COLO668 (cell line): ENCODE measurements around the gene PSG6.
"Not testable (repeated sequence)": the region's sequence is repeated elsewhere in the genome, so short reads cannot be mapped to it uniquely, and the experiment has no call there.

Experiments
- DNase-seq: peaks from one replicate; lab custom pipeline; 2025; ENCODE audit not compliant: unreplicated experiment; lab: John Stamatoyannopoulos, UW

The PSG6 gene

GRCh38 chr19:42917634-42918033 is at the start of gene PSG6:
TSS of gene PSG6 (minus strand) at chr19:42917894. CDS start at chr19:42917792, 102 bp downstream.
- not testable (repeated sequence) for DNase-seq

- DNase-seq = no peak
Observed at GRCh38 chr19:42965176-42965575, 47.5 kb upstream of the PSG6 start.

DNA sequence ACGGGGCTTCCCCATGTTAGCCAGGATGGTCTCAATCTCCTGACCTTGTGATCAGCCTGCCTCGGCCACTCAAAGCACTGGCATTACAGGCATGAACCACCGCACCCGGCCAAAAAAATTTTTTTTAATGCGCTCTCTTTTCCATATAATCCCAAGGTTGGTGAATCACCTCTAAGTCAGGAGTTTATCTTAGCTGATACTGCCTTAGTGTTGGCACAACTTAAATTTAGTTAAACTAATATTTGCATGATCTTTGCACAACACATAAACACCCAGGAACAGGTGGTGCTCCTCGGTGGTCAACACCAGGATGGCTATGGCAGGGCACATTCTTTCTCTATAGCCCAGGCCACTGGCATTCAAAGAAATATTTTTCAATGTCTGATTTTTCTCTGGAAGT is 43.4 kb upstream of the PSG6 start:
- DNase-seq = no peak

DNA sequence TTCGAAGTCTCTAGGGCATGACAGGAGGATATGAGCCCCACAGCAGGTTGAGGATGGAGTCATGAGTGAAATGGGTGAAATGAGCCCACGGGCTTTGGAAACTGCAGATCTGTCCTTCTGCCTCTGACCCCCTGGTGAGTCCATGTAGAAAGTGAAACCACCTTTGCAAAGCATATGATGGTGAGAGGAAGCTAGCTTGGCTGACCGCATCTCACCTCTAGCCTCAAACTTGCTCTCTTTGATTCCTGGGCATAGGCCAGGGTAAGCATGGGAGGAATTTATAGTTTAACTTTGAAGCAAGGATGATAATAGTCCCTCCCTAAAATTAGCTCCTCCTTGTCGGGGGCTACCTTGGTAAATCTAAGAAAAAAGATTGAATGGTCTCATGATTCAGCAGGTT is 34.4 kb upstream of the PSG6 start:
- not testable (repeated sequence) for DNase-seq

DNA sequence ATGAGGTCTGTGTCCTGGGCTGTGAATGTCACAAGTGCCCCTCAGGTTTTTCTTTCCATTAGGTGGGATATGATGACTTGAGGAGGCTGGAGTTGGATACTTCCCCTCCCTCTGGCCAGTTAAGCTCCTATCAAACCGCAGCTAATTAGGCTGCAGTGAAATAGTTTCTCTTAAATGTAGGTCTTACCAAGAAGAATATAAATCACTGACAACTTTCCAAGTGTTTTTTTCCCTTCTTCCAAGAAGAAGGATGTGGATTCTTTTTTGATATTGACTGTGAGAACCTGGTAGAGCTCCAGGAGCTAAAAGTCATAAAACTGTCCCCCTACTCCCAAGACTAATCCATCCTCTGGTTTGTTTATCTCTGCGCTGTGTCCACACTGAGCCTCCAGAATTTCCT is 33.8 kb upstream of the PSG6 start:
- not testable (repeated sequence) for DNase-seq

GRCh38 chr19:42942187-42942789 is 24.6 kb upstream of the PSG6 start:
- peak; percentile 6 for DNase-seq

DNA sequence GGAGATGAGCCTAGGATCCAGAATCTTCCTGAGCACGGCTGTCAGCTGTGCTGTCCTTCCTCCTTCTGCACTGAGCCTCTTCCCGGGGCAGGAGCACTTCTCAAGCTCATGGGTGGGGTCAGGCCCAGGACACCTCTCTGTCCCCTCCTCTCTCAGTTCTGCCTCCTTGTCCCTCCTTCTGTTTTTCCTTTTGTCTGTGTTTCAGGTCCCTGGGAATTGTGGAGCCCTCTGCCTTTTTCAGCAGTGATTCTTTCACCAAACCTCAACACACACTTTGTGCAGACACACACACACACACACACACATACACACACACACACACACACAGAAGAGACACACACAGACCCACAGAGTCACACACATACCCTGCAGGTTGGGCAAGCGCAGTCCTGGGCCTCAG is 19.4 kb upstream of the PSG6 start, which contains the start of gene PSG7:
Gene PSG7, minus strand, starts transcription at position 101 of the 400 bp plus-strand sequence. CDS start 131 bp downstream, outside the sequence.
- not testable (repeated sequence) for DNase-seq

DNA sequence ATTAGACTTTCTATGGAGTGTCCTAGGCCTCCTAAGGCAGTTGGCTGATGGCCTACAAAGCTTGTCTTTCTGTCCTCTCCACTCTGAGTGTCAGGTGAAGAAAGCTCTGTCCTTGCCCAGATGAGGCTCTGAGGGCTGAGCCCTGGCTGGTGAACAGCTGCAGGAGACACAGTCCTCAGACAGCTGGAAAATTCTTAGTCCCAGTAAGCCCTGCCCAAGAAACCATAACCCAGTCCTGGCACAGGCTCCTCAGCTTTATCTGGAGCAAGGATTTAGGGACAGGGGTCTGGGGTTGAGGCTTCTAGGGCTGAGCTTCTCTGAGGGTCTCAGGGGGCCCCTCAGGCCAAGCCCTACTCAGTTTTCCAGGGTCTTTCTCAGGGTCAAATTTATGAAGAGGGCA is 17.0 kb upstream of the PSG6 start:
- not testable (repeated sequence) for DNase-seq

DNA sequence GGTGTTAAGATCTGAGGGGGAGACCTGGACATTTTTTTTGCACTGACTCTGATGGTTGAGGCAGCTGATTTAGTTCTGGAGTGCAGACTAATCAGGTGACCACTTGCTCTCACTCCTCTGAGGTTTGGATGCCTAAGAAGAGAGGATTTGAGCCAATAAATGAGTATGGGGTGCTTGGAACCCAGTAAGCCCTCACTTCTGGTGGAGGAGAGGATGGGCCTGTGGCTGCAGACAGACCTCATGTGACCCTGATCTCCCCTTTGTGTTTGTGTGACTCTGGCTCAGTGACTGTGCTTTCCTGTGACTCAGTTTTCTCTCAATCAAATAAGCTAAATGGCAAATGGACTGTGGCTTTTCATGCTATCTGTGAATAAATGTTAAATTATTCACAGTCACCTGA is 16.5 kb upstream of the PSG6 start:
- not testable (repeated sequence) for DNase-seq

DNA sequence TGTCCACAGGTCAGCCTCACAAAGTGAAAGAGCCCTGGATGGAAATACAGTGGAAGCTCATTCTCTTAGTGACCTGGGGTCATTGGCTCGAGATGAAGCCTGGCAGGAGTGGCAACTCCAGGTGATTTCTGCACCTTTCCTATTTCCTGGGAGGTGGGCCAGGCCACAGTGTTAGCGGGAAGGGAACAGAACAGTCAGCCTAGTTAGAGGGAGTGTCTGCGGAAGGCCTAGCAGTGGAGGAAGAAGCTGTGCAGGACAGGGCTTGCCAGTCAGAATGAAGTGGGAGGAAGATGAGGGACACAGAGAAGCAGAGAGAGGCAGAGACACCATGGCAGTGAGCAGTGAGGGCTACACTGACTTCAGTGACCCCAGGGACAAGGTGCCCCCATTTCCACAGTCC is 15.7 kb upstream of the PSG6 start:
- DNase-seq = not testable (repeated sequence)

DNA sequence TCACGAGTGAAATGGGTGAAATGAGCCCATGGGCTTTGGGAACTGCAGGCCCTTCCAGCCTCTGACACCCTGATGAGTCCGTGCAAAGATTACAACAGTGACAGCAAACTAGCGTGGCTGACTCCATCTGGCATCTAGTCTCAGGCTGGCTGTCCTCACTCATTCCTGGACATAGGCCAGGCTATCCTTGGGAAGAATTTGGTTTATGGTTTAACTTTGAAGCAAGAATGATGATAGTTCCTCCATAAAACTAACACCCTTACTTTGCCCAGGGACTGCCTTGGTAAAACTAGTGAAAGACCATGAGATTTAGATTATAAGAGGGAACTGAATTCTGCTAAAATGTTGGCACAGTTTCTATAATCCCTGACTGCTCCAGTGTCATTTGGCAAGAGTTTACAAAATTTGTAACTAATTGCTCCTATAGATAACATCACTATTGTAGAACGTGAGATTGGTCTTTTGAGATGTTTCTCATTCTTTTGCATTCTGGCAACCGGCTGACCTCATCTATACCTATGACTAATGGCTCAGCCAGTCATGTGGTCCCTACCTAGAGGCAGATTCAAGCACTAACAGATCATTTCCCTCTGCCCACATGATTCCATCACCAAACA is 14.9 kb upstream of the PSG6 start:
- not testable (repeated sequence) for DNase-seq

DNA sequence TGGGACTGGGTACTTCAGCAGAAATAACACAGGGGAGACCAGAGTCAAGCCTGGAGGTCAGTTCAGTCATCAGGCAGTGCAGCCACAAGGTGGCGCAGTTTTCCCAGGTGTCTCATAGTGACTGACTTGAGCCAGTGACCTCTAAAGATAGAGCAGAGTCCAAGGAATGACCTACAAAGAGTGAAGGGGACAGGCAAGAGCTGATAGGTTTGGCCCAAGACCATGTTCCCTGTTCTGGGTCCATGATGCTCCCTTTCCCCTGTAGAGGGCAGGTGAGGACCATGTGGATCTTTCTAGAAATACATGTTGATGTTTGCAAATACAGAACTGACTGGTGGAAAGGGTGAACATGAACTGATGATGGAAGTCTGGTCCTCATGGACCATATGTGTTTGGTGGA is 12.5 kb upstream of the PSG6 start:
- DNase-seq = peak; percentile 27

GRCh38 chr19:42928896-42929295 is 11.2 kb upstream of the PSG6 start:
- DNase-seq = no peak

DNA sequence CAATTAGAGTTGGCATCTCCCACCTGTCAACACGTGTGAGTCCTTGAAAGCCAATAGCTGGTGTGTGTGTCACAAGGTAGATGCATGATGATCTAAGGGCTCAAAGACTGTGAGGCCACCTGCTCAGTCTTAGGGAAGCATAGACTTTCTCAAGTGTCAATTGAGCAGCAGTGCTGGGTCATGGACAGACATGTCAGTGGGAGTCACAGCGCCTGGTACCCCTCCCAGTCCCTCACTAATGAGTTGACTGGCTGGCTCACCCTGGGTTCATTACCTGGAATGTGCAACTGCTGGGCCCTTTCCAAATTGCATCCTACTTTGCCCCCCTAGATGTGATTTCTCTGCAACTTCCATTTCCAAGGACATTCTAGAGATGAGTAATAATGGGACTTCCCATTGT is 9.1 kb upstream of the PSG6 start:
- DNase-seq = no peak

- peak; percentile 37 for DNase-seq
Observed at GRCh38 chr19:42923106-42923505, 5.4 kb upstream of the PSG6 start.

- not testable (repeated sequence) for DNase-seq
Observed at GRCh38 chr19:42920971-42921370, 3.3 kb upstream of the PSG6 start.

DNA sequence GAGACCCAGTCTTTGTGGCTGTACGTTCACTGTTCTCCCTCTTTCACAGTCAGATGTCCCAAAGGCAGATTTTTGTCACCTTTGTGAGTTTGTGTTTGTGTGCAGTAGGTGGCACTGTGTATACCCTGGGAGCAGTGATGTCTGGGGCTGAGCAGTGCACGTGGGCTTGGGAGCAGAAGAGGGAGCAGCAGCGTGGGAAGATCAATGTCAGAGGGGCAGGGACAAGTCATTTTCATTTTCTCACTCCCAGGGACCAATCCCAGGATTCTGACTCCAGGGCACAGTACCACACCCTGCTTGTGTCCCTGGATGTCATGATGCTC is 2.0 kb upstream of the PSG6 start:
- DNase-seq = no peak

GRCh38 chr19:42919070-42919756 is 1.5 kb upstream of the PSG6 start:
- peak; percentile 6 for DNase-seq

DNA sequence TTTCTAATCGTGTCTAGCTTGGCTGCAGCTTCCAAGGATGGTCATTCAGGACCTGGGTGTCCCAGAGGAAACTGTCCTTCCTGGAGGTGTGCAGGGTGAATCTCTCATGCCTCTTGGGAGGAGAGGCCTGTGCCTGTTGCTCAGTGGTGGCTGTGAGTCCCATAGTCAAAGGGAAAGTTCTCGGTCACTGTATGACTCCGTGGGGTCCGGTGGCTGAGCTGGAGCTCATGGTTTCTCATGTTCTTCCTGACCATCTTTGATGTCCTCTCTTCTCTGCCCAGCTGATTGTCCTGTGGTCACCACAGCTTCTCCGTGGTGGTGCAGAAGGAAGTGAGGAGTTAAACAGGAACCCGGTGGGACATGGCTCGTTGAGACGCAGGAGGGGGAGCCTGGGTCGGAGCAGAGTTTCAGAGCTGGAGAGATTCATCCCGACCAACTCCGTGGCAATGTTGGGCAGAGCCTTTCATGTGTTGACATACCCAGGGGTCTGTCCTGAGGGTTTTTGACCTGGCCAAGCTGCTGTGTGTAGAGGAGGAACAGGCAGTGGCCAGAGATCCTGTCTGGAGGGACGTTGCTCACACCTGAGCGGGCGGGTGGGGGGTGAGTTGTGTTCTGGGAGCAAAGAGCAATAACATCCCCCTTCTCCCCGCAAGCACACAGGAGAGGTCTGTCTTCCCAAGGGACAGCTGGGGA is 829 bp upstream of the PSG6 start:
- not testable (repeated sequence) for DNase-seq

DNA sequence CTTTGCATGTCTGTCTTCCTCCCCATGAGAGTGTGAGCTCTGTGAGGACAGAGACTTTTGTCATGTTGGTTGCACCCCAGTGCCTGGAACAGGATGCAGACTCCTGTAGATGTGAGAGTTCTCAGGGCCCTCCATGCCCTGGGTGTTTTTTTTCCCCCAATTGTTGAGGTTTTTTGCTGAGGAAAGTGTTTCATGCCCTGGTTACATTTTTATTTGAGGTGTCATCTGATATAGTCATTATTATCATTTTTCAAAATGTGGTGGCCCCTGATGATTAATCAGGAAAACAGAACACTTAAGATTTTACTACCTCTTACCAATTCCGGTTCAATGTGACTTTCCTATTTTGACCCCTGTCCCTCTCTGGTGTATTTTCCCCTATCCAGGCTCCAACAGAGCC is 763 bp downstream of the PSG6 start:
- not testable (repeated sequence) for DNase-seq

DNA sequence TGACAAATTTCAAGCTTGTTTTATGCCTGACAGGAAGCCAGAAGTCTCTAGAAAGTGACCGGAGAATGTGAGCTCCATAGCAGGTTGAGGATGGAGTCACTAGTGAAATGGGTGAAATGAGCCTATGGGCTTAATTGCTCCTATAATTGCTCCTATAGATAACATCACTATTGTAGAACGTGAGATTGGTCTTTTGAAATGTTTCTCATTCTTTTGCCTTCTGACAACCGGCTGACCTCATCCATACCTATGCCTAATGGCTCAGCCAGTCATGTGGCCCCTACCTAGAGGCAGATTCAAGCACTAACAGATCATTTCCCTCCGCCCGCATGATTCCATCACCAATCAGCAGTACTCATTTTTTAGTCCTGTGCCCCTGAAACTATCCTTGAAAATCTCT is 4.2 kb downstream of the PSG6 start:
- DNase-seq = not testable (repeated sequence)

DNA sequence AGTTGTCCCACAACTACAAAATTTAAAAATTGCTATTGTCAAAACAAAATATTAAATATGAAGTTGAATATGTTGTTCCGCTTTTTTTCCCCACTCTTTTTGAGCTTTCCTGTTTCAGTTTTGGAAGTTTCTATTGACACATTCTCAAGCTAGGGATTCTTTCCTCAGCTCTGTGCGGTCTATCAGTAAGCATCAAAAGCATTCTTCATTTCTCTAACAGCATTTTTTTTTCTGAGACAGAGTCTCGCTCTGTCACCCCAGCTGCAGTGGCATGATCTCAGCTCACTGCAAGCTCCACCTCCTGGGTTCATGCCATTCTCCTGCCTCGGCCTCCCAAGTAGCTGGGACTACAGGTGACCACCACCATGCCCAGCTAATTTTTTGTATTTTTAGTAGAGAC is 4.8 kb downstream of the PSG6 start:
- DNase-seq = not testable (repeated sequence)
